Left ventricle myocardium superior (tissue), 1 donor: ENCODE data around the gene GALNTL6. TPM values are rescaled to one million over a fixed set of nuclear protein-coding genes. Genes with fewer than 3 reads are reported as not detected.

Experiments
- ATAC-seq: fragments of 200-7000 bp; cut with Tn5 transposase; one replicate; pipeline ENCODE4 v1.9.1; 2020; ENCODE audit warnings: mild to moderate bottlenecking, moderate library complexity
- DNase-seq: peaks from one replicate; pipeline ENCODE4 v3.0.0-alpha.2; 2020
- intact Hi-C: fragments of 100-400 bp; cut with micrococcal nuclease; formaldehyde crosslinking; loops from one replicate; pipeline ENCODE4 v1.11.0; 2022
- total RNA-seq: library from RNA; stranded (reverse); fragmentation: NEBNext Ultra II Directional; extraction: Animal tissue kit (Norgen Biotek cat#: 25700); gene quantifications from one replicate; pipeline ENCODE4 v1.2.1, GENCODE V29; 2021
- donor health status: DM: no; HTN: yes; CAD: no; lungs with severe emphysema.

Gene GALNTL6
- total RNA-seq, 1 donor from 2014 or later, result not detected

DNA sequence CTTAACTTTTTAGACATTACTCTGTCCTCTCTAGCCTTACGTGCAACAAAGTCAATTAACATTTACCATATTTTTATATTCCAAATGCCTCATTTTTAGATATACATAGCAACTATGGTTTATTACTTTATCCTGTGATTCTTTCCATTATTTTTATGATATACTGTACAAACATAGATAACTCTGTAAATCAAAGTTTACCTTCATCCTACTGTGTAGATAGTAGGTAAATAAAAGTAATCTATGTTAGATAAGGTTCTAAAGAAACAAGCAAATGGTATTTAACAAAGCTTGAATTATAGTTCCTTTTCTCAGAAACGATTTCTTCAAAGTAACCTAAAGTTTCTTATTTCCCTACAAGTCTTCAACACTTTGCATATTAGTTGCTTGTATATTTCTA lies 350.0 kb downstream of the GALNTL6 start:
- no peak for ATAC-seq
- no peak for DNase-seq
- intact Hi-C loops, result no loop called here

DNA sequence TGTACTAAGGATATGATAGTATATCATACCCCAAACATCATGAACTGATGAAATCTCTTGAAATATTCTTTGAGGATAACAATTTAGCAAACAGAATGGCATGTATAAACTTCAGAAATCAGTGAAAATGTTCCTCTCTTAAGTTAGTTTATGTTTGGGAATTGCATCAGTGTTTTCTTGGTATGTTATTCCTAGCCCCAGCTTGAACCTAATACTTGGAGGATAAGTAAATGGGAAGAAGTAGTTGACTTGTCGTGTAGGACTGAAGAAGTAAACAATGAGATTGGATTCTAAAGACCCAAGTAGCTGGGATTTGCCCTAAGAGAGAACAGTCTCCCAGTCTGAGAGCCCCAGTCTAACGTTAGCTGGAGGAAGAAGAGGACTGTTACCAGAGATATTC lies 355.7 kb downstream of the GALNTL6 start:
- intact Hi-C loops, result no loop called here
- DNase-seq (no peak), ATAC-seq (no peak)

DNA sequence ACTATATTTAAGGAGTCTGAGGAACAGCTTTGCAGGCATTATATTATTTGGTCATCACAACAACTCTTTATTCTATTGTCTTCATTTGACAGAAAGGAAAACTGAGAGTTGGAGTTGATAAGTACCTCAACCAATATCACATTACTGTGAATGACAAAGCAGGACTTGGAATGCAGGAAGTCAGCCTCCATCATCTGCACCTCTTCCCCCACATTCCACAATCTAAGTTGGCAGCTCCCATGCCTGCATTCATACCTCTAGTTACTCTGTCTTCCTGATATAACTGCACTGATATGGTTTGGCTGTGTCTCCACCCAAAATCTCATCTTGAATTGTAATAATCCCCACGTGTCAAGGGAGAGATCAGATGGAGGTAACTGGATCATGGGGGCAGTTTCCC lies 356.7 kb downstream of the GALNTL6 start:
- intact Hi-C loops, result no loop called here
- ATAC-seq (no peak), DNase-seq (no peak)

DNA sequence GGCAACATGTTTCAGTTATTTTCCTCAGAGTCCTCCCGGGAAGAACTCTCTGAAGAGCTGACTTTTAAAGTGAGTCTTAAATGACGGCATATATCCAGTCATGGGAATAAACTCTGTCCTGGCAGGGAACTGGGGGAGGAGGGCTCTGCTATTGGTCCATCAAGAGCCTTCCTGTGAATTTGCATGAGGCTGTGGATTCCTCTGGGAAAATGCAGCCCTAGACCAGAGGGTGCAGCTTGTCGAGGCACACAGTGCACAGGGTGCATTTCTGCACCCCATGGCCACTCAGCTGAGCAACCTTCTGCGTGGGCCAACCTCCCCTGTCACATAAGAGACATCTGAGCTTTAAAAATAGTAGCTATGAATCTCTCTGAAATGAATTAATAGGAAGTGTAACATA lies 360.0 kb downstream of the GALNTL6 start:
- intact Hi-C loops, result no loop called here
- ATAC-seq (no peak), DNase-seq (no peak)

DNA sequence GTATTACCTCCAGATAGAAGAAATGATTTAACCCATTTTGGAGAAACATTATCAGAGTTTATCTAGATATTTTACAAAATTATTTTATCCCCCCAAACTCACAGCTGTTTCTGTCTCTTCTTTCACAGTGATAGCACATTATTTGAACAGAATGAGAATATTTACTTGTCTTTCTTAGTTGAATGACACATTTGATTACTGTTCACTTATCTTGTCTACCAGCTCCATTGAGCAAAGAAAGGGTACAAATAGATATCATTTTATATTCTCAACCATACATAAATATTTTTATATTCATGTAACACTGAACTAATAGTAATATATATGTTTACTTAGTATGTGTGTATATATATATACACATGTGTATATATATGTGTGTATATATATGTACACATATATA lies 364.2 kb downstream of the GALNTL6 start:
- intact Hi-C loops, result no loop called here
- no peak for DNase-seq
- no peak for ATAC-seq

DNA sequence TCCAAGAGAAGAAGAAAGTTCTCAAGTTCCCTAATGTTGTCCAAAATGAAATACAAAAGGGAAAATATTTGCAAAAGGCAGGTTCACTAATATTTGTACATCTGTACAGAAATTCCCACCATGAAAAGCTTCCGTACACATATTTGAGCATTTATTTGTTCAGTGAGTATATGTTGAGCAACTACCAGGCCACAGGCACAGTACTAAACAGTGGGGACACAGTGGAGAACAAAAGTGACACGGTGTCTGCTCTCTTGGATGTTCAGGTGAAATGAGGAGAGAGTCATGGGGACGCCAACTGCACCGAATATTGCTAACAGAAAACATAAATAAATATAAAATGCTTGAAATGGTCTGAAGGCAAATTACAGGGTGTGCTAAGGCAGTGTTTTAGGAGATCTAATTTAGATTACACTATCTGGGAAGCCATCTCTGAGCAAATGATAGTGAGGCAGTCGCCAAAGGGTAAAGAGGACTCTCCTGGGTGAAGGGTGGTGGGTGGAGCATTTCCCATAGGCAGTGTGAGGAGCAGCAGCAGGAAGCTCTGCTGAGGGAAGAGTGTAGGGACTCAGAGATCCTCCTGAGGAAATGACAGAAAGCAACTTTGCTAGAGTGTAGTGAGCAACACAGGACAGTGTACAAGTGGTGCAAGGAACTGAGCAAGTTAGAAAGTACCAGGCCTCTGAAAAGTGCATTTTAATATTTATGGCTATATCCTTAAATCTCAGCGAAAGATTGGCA lies 375.2 kb downstream of the GALNTL6 start:
- DNase-seq (no peak), ATAC-seq (no peak)
- intact Hi-C loops, result no loop called here

DNA sequence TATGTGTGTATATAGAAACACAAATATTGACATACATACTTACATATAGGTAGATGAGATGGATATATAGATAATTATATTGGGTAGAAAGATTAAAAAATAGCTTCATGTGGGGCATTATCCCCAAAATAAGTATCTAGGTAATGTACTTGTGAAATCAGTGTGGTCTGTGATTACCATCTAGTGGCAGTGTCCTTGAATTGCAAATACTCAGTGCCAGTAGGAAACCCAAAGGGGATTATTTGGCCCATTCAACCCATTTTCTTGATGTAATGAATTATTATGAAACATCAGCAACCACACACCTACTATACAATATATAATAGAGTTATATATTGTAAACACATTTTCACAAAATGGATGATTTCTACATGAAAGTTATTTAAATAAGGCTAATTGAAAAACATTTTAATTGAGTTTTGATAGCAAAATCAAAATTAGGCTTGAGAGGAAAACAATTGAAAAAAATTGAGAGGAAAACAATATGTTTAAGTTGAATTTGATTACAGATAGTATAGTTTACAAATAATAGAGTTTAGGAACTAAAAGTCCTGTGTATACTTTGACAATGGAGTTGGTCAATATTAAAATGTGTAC lies 389.4 kb downstream of the GALNTL6 start:
- no peak for ATAC-seq
- intact Hi-C loops, result no loop called here

DNA sequence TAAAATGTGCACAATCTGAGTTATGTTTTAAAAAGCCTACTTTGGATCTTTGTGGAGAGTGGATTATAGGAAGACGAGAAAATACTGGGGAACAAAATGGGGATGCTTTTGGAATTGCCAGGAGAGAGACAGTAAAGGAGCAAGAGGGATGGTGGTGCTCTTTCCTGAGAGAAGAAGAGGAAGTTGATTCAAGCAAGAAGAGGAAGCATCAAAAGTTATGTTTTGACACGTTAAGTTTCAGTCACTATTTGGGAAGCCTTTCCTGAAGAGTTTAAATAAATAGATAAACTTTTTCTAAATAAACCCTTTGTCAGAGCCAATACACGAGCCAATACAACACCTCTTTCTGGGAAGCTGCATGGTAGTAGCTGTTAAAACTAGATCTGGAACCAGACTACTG lies 394.1 kb downstream of the GALNTL6 start:
- ATAC-seq (no peak), DNase-seq (no peak)
- intact Hi-C loops, result no loop called here

More for the DNA sequence above, 389.4 kb downstream of the GALNTL6 start:
- DNase-seq, result no peak

DNA sequence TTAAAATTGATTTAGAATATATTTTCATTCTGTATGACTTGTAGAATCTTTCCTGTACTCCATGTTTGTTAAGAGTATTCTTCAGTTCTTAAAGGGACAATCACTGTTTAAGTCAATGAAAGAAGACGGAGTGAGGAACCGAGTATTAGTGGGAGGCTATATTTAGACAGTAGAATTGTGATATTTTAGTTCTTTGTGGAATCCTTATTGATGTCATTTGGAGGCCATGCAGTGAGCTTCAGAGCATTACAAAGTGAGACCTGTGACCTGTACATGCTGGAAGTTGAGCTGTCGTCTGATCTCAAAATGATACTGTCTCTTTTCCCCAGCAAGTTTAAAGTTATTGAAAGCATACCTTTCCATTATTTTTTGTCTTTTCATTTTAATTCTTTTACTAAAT lies 394.7 kb downstream of the GALNTL6 start:
- no peak for ATAC-seq
- intact Hi-C loops, result no loop called here

DNA sequence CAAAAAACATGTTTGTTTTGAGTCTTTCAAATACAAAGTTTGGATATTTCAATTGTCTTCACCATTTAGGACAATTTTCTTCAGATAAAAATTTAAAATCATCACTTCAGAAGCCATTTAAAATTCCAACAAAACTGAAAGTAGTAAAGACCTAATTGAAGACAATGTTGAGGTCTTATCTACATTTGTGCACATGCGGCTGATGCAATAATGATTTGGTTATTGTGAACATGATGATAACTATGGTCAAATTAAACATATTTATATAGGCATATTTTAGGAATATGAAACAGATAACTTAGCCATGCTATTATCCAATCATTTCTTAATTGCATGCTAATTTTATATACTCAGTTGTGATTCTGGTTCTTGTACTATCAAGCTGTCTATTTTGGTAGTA lies 407.5 kb downstream of the GALNTL6 start:
- ATAC-seq (no peak), DNase-seq (no peak)
- intact Hi-C loops, result no loop called here

More for the DNA sequence above, 394.7 kb downstream of the GALNTL6 start:
- DNase-seq, result no peak

DNA sequence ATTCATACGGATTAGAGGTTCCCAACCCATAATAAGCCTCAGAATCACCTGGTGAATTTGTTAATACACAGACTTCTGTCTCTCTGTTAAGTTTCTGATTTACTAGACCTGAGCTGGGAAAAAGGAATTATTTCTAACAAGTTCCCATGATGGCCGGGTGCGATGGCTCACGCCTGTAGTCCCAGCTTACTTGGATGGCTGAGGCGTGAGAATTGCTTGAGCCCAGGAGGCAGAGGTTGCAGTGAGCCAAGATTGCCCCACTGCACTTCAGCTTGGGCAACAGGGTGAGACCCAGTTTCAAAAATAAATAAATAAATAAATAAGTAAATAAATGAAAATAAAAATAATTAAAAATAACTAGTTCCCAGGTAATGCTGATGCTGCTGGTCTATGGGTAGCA lies 412.3 kb downstream of the GALNTL6 start:
- intact Hi-C loops, result no loop called here
- no peak for DNase-seq
- ATAC-seq, result no peak

DNA sequence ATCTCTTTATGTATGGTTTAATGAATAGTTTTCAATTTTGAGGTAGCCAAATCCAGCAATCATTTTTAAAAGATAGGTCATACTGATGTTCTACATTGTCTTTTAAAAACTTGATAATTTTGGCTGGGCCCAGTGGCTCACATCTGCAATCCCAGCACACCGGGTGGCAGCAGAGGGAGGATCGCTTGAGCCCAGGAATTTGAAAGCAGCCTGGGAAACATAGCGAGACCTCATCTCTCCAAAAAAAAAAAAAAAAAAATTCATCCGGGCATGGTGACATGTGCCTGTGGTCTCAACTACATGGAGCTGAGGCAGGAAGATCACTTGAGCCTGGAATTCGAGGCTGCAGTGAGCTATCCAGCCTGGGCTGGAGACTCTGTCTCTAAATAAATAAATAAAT lies 419.8 kb downstream of the GALNTL6 start:
- ATAC-seq (no peak), DNase-seq (no peak)
- intact Hi-C loops, result no loop called here

DNA sequence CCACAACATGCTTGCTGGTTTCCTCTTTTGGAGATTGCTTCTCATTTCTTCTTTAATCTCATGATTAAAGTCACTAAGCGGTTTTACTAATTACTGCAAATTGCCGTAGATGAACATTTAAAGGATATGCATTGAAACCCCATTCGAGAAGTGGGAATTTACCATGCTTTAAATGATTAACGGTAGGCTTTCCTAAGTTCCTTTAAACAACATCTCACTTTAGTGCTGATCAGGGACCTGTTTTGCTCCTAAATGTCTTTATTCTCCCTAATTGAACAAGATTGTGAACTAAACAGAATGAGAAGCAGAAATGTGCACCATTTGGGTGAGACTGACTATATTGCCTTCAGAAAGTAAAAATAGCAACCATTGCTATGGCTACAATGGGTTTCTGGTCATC lies 430.3 kb downstream of the GALNTL6 start:
- ATAC-seq (no peak), DNase-seq (no peak)
- intact Hi-C loops, result no loop called here

DNA sequence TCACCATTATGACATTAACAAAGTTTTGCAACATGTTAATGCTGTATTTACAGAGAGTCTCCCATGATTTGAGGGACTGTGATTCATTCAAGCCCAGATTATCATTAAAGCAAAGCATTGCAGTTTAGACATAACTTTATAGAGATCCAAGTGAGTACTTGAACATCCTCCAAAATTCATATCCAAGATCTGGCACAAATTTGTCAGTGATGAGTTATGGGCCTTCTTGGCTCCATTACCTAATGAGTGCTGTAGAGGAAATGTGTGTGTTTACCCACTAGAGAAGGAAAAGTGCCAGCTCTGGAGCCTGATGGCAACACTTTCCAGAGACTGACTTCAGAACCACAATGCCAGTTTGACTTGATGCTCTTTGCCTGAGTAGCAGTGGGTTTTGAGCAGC lies 432.3 kb downstream of the GALNTL6 start:
- intact Hi-C loops, result no loop called here
- DNase-seq (no peak), ATAC-seq (no peak)

DNA sequence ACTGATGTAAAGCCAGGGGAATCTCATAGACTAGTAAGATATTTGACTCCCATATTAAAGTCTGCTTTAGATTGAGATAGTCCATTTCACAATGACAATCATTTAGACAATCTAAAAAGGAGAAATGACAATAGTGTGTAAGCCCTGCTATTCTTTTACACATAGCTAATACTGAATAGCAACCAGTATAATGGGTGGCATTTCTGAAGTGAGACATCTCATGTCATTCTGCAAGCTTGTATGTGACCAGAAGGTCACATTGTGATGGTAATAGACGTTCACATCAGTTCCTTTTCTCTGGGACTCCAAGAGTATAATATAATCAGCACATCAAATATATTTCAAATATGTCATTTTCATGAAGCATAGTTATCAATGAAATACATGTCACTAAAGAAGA lies 440.2 kb downstream of the GALNTL6 start:
- intact Hi-C loops, result no loop called here
- DNase-seq (no peak), ATAC-seq (no peak)

DNA sequence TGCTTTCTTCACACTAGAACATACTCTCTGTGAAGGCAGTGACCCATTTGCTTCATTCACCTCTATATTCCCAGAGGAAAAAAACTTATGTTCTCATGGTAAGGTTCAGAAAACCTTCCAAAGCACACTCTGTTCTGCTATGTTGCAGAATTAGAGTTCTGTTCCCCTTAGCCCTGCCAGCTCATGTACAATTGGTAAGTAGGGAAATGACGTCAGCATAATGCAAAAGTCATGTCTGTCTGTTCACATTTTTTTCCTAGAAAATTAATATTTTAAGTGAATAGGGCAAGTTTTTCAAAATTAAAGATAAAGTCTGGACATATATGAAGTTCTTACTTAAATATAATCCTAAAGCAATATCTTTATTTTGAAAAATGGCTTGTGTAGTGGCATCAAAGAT lies 443.6 kb downstream of the GALNTL6 start:
- no peak for ATAC-seq
- intact Hi-C loops, result no loop called here
- DNase-seq, result no peak

DNA sequence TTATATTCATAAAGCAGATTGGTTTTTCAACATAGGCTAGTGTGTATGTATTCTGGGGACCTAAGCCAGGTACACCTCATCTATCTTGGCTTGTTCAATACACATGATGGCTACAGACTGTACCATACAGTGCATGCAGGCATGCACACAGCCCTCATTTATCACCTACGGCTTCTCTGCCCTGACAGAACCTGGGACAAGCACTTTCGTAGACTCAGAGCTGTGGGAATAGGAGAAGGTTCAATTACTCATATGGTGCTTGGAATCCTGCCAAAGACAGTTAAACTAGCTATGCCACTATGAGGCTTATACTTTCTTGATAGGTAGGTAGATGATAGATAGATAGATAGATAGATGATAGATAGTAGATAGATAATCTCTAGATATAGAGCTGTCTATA lies 457.2 kb downstream of the GALNTL6 start:
- intact Hi-C loops, result no loop called here
- ATAC-seq (no peak), DNase-seq (no peak)

DNA sequence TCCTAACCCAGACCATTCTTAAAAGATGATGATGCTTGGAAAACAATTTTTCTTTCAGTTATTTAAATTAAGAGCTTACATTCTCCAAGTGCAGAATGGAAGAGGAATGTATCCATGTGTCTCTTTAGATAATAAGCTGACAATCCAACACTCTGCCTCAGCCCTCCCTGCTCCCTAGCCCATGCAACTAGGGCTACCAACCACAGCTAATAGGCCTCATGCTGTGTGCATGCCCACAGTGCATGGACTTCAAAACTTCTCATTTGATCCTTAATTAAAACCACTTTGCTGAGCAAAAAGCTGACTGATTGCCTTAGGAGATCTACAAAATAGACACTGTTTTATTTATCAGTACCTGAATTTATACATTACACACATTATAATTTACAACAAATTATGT lies 473.9 kb downstream of the GALNTL6 start:
- intact Hi-C loops, result no loop called here
- DNase-seq (no peak), ATAC-seq (no peak)

DNA sequence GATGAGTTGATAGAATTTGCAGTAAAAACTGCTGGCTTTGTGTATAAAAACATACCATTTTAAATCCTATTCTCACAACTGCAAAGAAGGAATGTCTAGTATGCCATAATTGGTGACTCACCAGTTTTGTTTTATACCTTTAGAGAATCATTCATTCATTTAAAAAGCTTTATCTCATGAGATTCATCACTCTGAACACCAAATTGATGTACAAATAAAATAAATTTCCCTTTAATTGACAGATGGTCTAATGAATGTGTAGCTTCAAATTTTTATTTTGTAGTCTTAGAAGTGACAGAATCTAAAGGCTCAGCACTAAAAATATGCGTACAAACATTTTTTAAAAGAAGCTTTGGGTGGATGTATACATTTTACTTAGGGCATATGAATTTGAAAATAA lies 492.5 kb downstream of the GALNTL6 start:
- intact Hi-C loops, result no loop called here
- DNase-seq, result no peak
- ATAC-seq, result no peak

DNA sequence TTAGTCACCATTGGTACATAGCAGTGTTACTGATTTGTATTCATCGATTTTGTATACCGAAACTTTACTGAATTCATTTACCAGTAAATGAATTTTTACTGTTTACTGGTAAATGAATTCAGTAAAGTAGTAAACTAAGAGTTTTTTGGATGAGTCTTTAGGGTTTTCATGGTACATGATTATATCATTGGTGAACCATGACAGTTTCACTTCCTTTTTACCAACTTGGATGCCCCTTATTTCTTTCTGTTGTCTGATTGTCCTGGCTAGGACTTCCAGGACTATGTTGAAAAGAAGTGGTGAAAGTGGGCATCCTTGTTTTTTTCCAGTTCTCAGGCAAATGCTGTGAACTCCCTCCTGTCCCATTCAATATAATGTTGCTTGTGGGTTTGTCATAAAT lies 494.9 kb downstream of the GALNTL6 start:
- no peak for ATAC-seq
- intact Hi-C loops, result no loop called here

DNA sequence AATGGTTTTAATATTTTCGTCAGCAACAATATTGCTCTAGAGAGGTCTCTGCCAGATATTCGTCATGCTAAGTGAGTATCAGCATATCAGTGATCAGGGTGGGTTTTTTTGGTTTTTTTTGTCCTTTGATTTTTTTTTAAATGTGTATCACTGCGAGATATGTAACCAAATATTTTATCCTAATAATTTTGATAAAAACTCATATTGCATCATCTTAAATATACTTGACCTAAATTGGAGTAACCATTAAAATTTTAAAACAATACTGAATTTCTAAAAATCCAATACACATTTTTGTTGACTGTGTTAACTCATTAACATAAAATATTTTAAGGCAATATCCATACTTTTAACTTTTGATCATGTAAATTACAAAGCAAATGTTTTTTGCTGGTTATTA lies 498.5 kb downstream of the GALNTL6 start:
- intact Hi-C loops, result no loop called here
- ATAC-seq, result no peak

More for the DNA sequence above, 494.9 kb downstream of the GALNTL6 start:
- no peak for DNase-seq

More for the DNA sequence above, 498.5 kb downstream of the GALNTL6 start:
- DNase-seq, result no peak
